Measurements from ENCODE around the gene OLIG2. TPM values are rescaled to one million over a fixed set of nuclear protein-coding genes. Genes with fewer than 3 reads are reported as not detected.

The OLIG2 gene
- total RNA-seq, 1 experiment from 2014 or later = not detected

DNA sequence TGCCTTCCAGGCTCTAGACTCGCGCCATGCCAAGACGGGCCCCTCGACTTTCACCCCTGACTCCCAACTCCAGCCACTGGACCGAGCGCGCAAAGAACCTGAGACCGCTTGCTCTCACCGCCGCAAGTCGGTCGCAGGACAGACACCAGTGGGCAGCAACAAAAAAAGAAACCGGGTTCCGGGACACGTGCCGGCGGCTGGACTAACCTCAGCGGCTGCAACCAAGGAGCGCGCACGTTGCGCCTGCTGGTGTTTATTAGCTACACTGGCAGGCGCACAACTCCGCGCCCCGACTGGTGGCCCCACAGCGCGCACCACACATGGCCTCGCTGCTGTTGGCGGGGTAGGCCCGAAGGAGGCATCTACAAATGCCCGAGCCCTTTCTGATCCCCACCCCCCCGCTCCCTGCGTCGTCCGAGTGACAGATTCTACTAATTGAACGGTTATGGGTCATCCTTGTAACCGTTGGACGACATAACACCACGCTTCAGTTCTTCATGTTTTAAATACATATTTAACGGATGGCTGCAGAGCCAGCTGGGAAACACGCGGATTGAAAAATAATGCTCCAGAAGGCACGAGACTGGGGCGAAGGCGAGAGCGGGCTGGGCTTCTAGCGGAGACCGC is 2.0 kb upstream of the OLIG2 start:
- no peaks in the 10 kb centered on the region for H3K36me3 ChIP-seq (ENCODE audit: control insufficient read depth in 1 of 2, insufficient read depth in 2 of 2, low read length in 2 of 2)
- H3K9me3 ChIP-seq (ENCODE audit: control insufficient read depth in 1 of 2, insufficient read depth in 1 of 2, low read depth in 1 of 2, low read length in 2 of 2) = no peaks in the 10 kb centered on the region
- no peaks in the 10 kb centered on the region for H3K9me2 ChIP-seq (ENCODE audit: insufficient read depth)
- DNase-seq (ENCODE audit: low read depth, low spot score) (no peak), ATAC-seq (no peak)
- no peaks in the 10 kb centered on the region for H3K79me2 ChIP-seq (ENCODE audit: insufficient read depth, low read length)
- TF ChIP-seq EGR1 (IDR thresholded peaks at IDR 0.05; ENCODE audit: low read depth) (no peak), CEBPB (IDR thresholded peaks at IDR 0.05; ENCODE audit: low read depth) (no peak), EZH2 (IDR thresholded peaks at IDR 0.05) (no peak), ZFX (IDR thresholded peaks at IDR 0.05) (no peak), SP1 (IDR thresholded peaks at IDR 0.05; ENCODE audit: low read depth) (no peak), ELF1 (IDR thresholded peaks at IDR 0.05; ENCODE audit: borderline replicate concordance, low read depth) (no peak), JUND (IDR thresholded peaks at IDR 0.05) (no peak), EZH2phosphoT487 (IDR thresholded peaks at IDR 0.05; ENCODE audit: borderline replicate concordance) (no peak), ZNF274 (IDR thresholded peaks at IDR 0.05; ENCODE audit: low read depth, low read length) (no peak), POLR2A (IDR thresholded peaks at IDR 0.05; ENCODE audit: borderline replicate concordance, extremely low read depth, insufficient read depth, insufficient read length) (no peak), SRF (IDR thresholded peaks at IDR 0.05; ENCODE audit: low read depth) (no peak)
- TF ChIP-seq, protein P1, sequence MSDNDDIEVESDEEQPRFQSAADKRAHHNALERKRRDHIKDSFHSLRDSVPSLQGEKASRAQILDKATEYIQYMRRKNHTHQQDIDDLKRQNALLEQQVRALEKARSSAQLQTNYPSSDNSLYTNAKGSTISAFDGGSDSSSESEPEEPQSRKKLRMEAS (IDR thresholded peaks at IDR 0.05) = no peak
- TF ChIP-seq, protein P2, sequence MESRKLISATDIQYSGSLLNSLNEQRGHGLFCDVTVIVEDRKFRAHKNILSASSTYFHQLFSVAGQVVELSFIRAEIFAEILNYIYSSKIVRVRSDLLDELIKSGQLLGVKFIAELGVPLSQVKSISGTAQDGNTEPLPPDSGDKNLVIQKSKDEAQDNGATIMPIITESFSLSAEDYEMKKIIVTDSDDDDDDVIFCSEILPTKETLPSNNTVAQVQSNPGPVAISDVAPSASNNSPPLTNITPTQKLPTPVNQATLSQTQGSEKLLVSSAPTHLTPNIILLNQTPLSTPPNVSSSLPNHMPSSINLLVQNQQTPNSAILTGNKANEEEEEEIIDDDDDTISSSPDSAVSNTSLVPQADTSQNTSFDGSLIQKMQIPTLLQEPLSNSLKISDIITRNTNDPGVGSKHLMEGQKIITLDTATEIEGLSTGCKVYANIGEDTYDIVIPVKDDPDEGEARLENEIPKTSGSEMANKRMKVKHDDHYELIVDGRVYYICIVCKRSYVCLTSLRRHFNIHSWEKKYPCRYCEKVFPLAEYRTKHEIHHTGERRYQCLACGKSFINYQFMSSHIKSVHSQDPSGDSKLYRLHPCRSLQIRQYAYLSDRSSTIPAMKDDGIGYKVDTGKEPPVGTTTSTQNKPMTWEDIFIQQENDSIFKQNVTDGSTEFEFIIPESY (IDR thresholded peaks at IDR 0.05; ENCODE audit: extremely low read depth, insufficient replicate concordance, low read length) = no peak
- TF ChIP-seq, protein P3, sequence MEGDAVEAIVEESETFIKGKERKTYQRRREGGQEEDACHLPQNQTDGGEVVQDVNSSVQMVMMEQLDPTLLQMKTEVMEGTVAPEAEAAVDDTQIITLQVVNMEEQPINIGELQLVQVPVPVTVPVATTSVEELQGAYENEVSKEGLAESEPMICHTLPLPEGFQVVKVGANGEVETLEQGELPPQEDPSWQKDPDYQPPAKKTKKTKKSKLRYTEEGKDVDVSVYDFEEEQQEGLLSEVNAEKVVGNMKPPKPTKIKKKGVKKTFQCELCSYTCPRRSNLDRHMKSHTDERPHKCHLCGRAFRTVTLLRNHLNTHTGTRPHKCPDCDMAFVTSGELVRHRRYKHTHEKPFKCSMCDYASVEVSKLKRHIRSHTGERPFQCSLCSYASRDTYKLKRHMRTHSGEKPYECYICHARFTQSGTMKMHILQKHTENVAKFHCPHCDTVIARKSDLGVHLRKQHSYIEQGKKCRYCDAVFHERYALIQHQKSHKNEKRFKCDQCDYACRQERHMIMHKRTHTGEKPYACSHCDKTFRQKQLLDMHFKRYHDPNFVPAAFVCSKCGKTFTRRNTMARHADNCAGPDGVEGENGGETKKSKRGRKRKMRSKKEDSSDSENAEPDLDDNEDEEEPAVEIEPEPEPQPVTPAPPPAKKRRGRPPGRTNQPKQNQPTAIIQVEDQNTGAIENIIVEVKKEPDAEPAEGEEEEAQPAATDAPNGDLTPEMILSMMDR (IDR thresholded peaks at IDR 0.05 in 2 of 3, conservative IDR thresholded peaks at IDR 0.05 in 1 of 3; ENCODE audit: borderline replicate concordance in 1 of 3, insufficient read depth in 1 of 3, low read depth in 2 of 3, low read length in 2 of 3) = no peak
- TF ChIP-seq, protein P4, sequence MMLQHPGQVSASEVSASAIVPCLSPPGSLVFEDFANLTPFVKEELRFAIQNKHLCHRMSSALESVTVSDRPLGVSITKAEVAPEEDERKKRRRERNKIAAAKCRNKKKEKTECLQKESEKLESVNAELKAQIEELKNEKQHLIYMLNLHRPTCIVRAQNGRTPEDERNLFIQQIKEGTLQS (IDR thresholded peaks at IDR 0.05) = no peak
- ChIA-PET POLR2A (no interaction called here), CTCF (no interaction called here), RAD21 (ENCODE audit: low non-redundant PET in 1 of 2, low total read pairs in 2 of 2, uncharacterized antibody in 2 of 2, unreplicated experiment in 2 of 2) (no interaction called here)
- intact Hi-C loops (cut with micrococcal nuclease) = no loop called here
- H2AFZ ChIP-seq (ENCODE audit: low read depth, low read length, poor library complexity, severe bottlenecking) = no peak overlapping the region
- H3K4me3 ChIP-seq (replicated peaks in 1 of 2; ENCODE audit: low read depth in 1 of 2, low read length in 2 of 2) = no peak overlapping the region
- H3K9ac ChIP-seq (ENCODE audit: low read length) = no peak overlapping the region
- H3K4me2 ChIP-seq (ENCODE audit: low read length) = no peak overlapping the region
- no peak overlapping the region for H3K27ac ChIP-seq (ENCODE audit: low read depth, low read length)
- H4K20me1 ChIP-seq (ENCODE audit: insufficient read depth) = no peaks in the 10 kb centered on the region
- peaks cover 2% of the 10 kb centered on the region; the same call in 1 of the 2 replicates for H3K27me3 ChIP-seq (ENCODE audit: insufficient read depth, low read length)
- no TSS peak for BruUV-seq (replicated peaks)
- H3K4me1 ChIP-seq (ENCODE audit: control insufficient read depth in 1 of 2, insufficient read depth in 2 of 2, low read length in 2 of 2) = no peaks in the 10 kb centered on the region
